GM21447 (cell line): ENCODE data around the gene VWA3B.
"Not testable (repeated sequence)": the region's sequence is repeated elsewhere in the genome, so short reads cannot be mapped to it uniquely, and the experiment has no call there.

Source experiments
- ATAC-seq: cut with Tn5 transposase; IDR thresholded peaks from one replicate; pipeline ENCODE4 v1.9.1; 2021; ENCODE audit not compliant: unreplicated experiment

The VWA3B gene

DNA sequence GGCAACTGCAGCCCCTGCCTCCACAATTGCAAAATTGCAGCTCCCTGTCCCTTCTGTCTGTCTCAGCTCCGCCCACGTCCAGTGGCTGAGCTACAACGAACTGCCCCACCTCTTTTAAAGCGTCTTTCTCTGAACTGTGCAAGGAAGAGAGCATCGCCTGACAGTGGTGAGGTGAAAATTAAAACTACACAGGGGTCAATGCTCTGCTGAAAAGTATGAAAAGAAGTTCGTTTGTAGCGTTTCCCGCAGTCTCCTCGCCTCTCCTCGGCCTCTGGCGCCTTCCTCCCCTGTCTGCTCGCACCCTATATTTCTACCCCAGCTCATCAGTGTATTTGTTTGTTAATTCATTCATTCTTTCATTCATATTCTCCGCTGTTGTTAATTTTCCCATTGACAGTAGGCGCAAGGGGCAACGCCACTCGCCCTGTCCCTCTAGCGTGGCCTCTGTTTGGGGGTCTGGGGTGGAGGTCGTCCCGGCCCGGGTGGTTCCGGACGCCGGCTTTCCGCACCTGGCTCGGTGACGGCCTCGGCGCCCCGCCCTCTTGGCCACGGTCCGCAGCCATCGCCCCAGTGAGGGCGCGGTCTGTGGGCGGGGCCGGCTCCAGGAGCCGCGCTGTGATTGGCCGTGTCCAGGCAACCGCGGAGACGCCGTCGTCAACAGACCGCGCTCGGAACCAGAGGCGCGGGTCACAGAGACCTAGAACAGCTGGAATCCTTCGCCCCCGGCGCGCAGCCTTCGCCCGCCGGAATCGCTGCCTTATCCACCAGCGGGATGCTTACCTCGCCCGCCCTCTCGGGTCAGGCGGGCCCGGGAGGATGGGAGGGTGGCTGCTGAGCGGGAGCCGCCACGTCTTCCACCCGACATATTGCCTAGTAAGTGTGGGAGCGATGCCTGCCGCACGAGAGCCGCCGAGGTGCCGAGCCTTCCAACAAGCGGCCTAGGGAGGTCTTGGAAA, at the start of gene VWA3B:
Gene VWA3B, plus strand, starts transcription at position 677 of the 956 bp plus-strand sequence. CDS start 5,926 bp downstream, outside the sequence.
- peak; percentile 77 for ATAC-seq

DNA sequence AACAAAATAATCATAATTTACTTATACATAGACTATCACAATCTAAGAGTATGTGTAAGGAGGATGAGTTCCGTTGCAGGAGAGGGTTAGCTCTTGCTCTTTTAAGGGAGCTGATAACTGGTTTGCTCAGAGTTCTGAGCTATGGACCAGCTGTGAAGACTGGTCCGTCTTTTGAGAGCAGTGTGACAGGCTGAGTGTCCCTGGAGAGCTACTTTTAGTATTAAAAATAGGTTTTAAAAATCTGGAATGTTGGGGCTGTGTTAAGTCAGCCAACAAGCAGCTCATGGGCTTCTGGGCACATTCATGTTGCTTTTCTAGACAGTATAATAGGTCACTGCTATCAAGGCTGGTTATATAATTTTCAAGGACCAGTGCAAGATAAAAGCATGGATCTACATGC, 49.8 kb upstream of the VWA3B start:
- ATAC-seq, result no peak

DNA sequence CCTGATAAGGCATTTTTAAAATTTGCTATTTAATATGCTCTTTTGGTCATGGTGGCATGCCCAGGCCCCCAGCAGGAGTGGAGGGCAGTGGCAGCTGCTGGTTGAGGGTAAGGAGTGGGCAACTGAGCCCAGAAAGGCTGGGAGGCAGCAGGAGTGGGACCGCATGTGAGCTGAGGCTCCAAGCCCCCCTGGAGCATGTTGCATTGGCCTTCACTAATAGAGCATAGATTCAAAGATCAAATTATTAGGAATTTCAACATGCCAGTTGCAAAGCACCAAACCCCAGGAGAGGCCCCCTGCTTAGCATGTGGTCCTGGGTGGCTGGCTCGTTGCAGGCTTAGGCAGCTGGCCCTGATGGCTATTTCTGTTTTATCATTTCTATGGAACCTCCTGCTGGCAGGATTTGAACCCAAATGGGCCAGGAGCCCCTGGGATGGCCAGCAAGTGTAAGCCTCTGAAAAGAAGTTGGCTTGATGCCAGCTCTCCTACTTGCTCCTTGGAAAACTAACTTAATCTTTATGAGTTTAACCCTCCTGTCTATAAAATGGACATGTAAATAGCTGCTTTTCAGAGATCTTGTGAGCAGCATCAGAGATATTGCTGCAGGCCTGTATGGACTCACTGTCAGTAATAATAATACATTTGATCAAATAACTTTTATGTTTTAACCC, 49.2 kb upstream of the VWA3B start:
- ATAC-seq, result no peak

DNA sequence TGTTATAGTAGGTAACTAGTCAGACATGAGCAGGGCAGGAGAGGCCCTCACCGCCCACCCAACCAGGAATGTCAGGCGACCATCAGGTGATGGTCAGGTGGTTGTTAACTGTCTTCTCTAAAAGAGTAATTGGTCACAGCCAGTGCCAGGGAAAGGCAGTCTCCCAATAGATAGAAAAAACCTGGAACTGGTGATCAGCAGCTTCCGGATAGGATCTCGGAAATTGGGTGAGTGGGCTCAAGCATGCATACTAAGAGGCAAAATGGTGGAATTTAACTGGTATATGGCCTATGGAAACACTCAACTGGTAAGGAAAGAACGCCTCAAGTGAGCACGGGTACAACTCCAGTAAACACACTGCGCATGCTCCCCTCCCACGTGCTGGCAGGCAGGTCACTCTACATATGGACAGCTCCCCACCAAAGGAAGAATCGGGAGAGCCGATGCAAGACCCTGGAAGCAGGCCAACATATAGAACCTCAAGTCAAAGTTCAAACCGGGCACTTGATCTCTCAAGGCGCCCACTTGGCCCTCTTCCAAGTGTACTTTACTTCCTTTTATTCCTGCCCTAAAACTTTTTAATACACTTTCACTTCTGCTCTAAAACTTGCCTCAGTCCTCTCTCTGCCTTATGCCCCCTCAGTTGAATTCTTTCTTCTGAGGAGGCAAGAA, 47.7 kb upstream of the VWA3B start:
- no peak for ATAC-seq

DNA sequence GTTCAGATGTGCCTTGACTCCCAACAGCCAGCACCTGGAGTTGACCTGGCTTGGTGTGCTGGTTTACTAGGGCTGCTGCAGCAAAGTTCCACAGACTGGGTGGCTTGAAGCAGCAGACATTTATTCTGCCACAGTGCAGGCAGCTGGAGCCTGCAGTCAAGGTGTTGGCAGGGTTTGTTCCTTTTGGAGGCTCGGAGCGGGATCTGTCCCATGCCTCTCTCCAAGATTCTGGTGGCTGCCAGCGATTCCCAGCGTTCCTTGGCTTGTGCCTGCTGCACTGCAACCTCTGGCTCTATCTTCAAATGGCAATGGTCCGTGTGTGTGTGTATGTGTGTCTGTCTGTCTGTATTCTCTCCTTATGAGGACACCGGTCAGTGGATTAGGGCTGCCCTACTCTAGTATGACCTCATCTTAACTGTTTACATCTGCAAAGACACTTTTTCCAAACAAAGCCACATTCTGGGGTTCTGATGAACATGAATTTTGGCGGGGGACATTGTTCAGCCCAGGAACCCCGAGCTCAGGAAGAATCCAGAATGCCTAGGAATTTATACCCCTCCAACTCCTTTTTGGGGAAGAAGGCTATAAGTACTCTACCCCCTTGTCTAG, 46.5 kb upstream of the VWA3B start:
- ATAC-seq, result no peak

DNA sequence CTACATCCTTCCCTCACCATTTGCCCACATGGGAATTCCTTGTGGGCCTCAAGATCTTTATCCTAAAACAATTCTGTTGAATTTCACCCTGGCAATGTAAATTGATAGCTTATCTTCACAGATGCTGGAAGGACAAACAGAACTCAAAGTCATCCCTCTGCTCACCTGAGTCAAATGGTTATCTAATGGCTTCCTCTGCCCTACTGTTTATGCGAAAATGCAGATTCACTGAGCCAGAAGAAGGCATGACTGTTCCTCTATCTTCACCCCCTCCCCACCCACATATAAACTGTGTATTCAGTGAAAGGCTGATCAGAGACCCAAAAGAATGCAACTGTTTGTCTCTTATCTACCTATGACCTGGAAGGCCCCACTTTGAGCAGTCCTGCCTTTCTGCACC, 43.9 kb upstream of the VWA3B start:
- ATAC-seq, result no peak

DNA sequence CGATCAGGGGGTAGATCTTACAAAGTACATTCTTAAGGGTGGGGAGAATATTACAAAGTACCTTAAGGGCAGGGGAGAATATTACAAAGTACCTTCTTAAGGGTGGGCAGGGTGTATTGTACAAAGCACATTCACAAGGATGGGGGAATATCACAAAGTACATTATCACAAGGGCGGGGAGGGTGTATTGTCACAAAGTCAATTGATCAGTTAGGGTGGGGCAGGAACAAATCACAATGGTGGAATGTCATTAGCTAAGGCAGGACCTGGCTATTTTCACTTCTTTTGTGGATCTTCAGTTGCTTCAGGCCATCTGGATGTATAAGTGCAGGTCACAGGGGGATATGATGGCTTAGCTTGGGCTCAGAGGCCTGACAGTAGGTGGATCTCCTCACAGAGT, 42.2 kb upstream of the VWA3B start:
- ATAC-seq, result not testable (repeated sequence)

DNA sequence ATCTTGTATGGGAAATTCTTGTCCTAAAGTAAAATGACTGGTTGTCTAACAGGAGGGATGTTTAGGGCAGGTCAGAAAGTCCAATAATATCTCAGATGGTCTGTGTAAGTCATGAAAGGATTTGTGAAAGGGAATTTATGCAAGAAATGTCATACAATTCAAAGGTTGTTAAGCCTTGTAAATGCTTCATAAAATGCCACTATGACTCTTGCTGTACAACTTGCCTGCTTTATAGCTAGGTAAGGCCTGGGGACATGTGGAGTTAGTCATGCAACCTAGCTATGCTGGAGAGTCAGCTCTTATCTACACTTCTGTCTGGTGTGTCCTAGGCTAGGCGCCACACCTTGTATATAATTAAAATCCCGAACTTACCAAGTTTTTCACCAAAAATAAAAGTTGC, 36.9 kb upstream of the VWA3B start:
- no peak for ATAC-seq

- no peak for ATAC-seq
Measured at GRCh38 chr2:98058191-98058975, 28.6 kb upstream of the VWA3B start.

GRCh38 chr2:98060277-98060676, 26.7 kb upstream of the VWA3B start:
- no peak for ATAC-seq

DNA sequence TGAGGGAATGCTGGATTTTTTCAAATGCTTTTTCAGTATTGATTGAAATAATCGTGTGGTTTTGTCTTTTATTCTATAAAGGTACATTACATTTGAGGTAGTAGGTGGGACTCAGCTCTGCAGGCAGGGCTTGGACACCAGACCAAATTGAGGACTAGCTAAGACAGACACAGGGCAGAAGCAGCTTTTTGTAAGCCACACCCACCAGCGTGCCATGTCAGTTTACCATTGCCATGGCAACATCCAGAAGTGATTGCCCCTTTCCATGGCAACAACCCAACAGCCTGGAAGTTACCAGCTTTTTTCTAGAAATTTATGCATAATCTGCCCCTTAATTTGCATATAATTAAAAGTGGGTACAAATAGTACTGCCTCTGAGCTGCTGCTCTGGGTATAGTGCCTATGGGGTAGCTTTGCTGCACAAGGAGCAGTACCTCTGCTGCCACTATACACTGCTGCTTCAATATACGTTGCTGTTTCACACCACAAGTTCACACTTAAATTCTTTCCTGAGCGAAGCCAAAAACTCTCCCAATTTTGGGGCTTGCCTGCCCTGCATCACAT, 23.6 kb upstream of the VWA3B start:
- no peak for ATAC-seq

GRCh38 chr2:98065808-98066207, 21.2 kb upstream of the VWA3B start:
- ATAC-seq, result no peak

DNA sequence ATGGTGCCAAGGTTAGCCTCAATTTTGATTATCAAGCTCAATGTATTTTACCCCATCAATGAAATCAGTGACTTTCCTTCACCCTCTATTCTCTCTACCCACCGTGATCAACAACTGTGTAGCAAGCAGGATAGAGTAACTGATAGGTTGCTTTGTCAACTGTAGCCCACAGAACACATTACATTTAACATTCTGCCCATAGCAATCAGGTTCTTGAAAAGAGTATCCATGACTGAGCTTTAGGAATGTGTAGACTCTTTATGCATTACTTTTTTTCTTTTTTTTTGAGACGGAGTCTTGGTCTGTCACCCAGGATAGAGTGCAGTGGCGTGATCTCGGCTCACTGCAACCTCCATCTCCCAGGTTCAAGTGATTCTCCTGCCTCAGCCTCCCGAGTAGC, 19.8 kb upstream of the VWA3B start:
- no peak for ATAC-seq

DNA sequence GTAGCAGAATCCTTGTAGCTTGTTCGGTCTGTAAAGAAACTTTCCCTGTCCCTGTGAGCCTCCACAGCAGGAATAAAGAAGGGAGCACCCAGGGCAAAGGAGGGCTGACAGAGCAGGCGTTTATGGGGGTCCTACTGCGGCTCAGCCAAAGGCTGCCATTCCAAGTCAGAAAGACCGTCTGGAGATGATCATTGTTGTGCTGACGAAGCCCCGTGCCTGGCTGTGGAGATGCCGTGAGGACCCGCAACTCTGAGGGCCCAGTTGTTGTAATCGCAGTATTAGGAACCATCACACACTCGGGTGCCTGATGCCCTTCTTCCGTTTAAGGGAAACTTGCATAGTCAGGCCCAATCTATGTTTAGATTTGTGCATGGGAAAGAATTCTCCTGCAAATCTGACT, 16.9 kb upstream of the VWA3B start:
- no peak for ATAC-seq

GRCh38 chr2:98072442-98072841, 14.5 kb upstream of the VWA3B start:
- no peak for ATAC-seq

GRCh38 chr2:98078701-98079100, 8.3 kb upstream of the VWA3B start:
- ATAC-seq, result no peak

DNA sequence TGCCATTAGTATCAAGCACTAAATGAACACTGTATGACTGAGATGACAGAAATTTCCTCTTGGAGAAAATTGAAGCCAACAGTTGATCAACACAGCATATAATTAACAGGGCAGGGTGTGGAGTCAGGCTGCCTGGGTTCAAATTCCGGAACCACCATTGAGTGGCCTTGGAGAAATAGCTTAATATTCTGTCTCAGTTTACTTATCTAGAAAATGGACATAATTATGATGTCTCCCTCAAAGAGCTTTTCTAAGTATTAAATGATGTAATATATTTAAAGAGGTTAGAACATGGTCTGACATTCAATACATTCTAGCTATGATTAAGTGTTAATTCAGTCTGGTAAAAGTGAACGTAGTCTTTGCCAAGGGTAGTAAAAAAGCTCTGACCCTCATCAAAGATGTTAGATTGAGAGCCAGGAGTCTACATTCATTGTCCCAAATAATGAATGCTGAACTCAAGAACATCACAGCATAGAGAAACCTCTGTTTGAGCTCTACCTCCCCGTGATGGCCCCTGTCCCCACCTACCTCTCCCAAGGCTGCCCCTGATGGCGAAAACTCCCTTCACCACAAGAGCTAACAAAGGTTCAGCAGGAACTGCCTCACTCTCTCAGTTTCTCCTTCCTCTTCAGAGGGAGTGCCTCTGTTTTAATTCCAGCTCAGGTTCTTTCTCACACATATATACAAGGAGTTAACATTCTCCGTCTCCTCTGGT, 2.7 kb upstream of the VWA3B start:
- no peak for ATAC-seq

- ATAC-seq, result no peak
Measured at GRCh38 chr2:98084869-98085238, 2.1 kb upstream of the VWA3B start.

GRCh38 chr2:98085649-98086048, 1.3 kb upstream of the VWA3B start:
- ATAC-seq, result no peak
